H9 (cell line): Measurements from ENCODE around the gene CTBS. TPM values are rescaled to one million over a fixed set of nuclear protein-coding genes. Genes with fewer than 3 reads are reported as not detected.

Experiments used
- DNase-seq: peaks from one replicate; pipeline ENCODE4 v3.0.0-alpha.2; 2017
- H2AFZ ChIP-seq: one replicate; pipeline ENCODE4 v1.6.1; 2013; ENCODE audit warnings: mild to moderate bottlenecking, low read length, control low read depth, moderate library complexity
- H2AK5ac ChIP-seq: 2 replicates; pipeline ENCODE4 v1.6.1; 2013; ENCODE audit warnings: low read length, control low read depth, mixed read lengths; ENCODE audit not compliant: insufficient read length
- H2BK120ac ChIP-seq: one replicate; pipeline ENCODE4 v1.6.1; 2013; ENCODE audit warnings: low read depth, mild to moderate bottlenecking, low read length, control low read depth, inconsistent platforms; ENCODE audit not compliant: poor library complexity, severe bottlenecking
- H2BK12ac ChIP-seq: 2 replicates; pipeline ENCODE4 v1.6.1; 2013; ENCODE audit warnings: low read length, control low read depth, mixed read lengths, low read depth; ENCODE audit not compliant: insufficient read length
- H2BK15ac ChIP-seq: 2 replicates; pipeline ENCODE4 v1.6.1; 2013; ENCODE audit warnings: low read depth, low read length, control low read depth
- H2BK20ac ChIP-seq: one replicate; pipeline ENCODE4 v1.6.1; 2013; ENCODE audit warnings: low read depth, mild to moderate bottlenecking, low read length, control low read depth, inconsistent platforms; ENCODE audit not compliant: poor library complexity, severe bottlenecking
- H2BK5ac ChIP-seq: 2 replicates; pipeline ENCODE4 v1.6.1; 2013; ENCODE audit warnings: low read length, control low read depth, mixed read lengths; ENCODE audit not compliant: insufficient read length
- H3K14ac ChIP-seq: 2 replicates; pipeline ENCODE4 v1.6.1; 2013; ENCODE audit warnings: low read length, control low read depth; ENCODE audit not compliant: insufficient read depth
- H3K18ac ChIP-seq: 2 replicates; pipeline ENCODE4 v1.6.1; 2013; ENCODE audit warnings: low read depth, mild to moderate bottlenecking, mixed read lengths, low read length, control low read depth; ENCODE audit not compliant: insufficient read length
- H3K23ac ChIP-seq: 2 replicates; pipeline ENCODE4 v1.6.1; 2013; ENCODE audit warnings: low read length, control low read depth, mixed read lengths, low read depth; ENCODE audit not compliant: insufficient read length
- H3K23me2 ChIP-seq: 2 replicates; pipeline ENCODE4 v1.6.1; 2013; ENCODE audit warnings: low read depth, mild to moderate bottlenecking, mixed read lengths, low read length, control low read depth; ENCODE audit not compliant: insufficient read length, poor library complexity, severe bottlenecking
- H3K27ac ChIP-seq: 2 replicates; pipeline ENCODE4 v1.5.1; 2013; ENCODE audit warnings: low read length, control low read depth, mixed read lengths, low read depth; ENCODE audit not compliant: insufficient read length
- H3K27me3 ChIP-seq: 2 replicates; pipeline ENCODE4 v1.6.1; 2013; ENCODE audit warnings: low read length, control low read depth, inconsistent platforms; ENCODE audit not compliant: insufficient read depth
- H3K4ac ChIP-seq: 2 replicates; pipeline ENCODE4 v1.6.1; 2013; ENCODE audit warnings: low read depth, mild to moderate bottlenecking, control low read depth, inconsistent platforms, low read length, moderate library complexity
- H3K4me1 ChIP-seq: 2 replicates; pipeline ENCODE4 v1.6.1; 2013; ENCODE audit warnings: low read length, control low read depth, inconsistent platforms; ENCODE audit not compliant: insufficient read depth
- H3K4me2 ChIP-seq: 2 replicates; pipeline ENCODE4 v1.6.1; 2013; ENCODE audit warnings: low read length, control low read depth, mixed read lengths; ENCODE audit not compliant: insufficient read length, insufficient read depth
- H3K56ac ChIP-seq: 2 replicates; pipeline ENCODE4 v1.6.1; 2013; ENCODE audit warnings: low read depth, mild to moderate bottlenecking, mixed read lengths, low read length, control low read depth; ENCODE audit not compliant: insufficient read length
- H3K79me1 ChIP-seq: 2 replicates; pipeline ENCODE4 v1.6.1; 2013; ENCODE audit warnings: low read depth, mild to moderate bottlenecking, moderate library complexity, low read length, control low read depth, inconsistent platforms; ENCODE audit not compliant: insufficient read depth, poor library complexity, severe bottlenecking
- H3K79me2 ChIP-seq: 2 replicates; pipeline ENCODE4 v1.6.1; 2013; ENCODE audit warnings: low read length, control low read depth, inconsistent platforms; ENCODE audit not compliant: insufficient read depth
- H3K9ac ChIP-seq: 2 replicates; pipeline ENCODE4 v1.6.1; 2013; ENCODE audit warnings: low read length, control low read depth, mixed read lengths; ENCODE audit not compliant: insufficient read length; ENCODE audit errors: extremely low read depth
- H3K9me3 ChIP-seq: one replicate; pipeline ENCODE4 v1.6.1; 2013; ENCODE audit warnings: low read depth, low read length, inconsistent platforms; ENCODE audit not compliant: control insufficient read depth
- H3T11ph ChIP-seq: one replicate; pipeline ENCODE4 v1.6.1; 2013; ENCODE audit warnings: mild to moderate bottlenecking, low read length, control low read depth, inconsistent platforms
- H4K20me1 ChIP-seq: one replicate; pipeline ENCODE4 v1.6.1; 2013; ENCODE audit not compliant: control insufficient read depth, insufficient read length, insufficient read depth
- H4K5ac ChIP-seq: 2 replicates; pipeline ENCODE4 v1.6.1; 2013; ENCODE audit warnings: low read depth, mild to moderate bottlenecking, mixed read lengths, low read length, control low read depth; ENCODE audit not compliant: insufficient read length
- H4K8ac ChIP-seq: replicated peaks from 2 replicates; pipeline ENCODE4 v1.6.1; 2013; ENCODE audit warnings: low read length, control low read depth, mixed read lengths, low read depth; ENCODE audit not compliant: insufficient read length
- H4K91ac ChIP-seq: 2 replicates; pipeline ENCODE4 v1.6.1; 2013; ENCODE audit warnings: low read depth, mild to moderate bottlenecking, moderate library complexity, mixed read lengths, low read length, control low read depth; ENCODE audit not compliant: insufficient read length
- H3K27ac Mint-ChIP-seq, 3 experiments: 2 replicates in 2 of 3; 3 replicates in 1 of 3; pipeline ENCODE4 v1.8.0; 2020 to 2021; ENCODE audit warnings: mixed read lengths in 3 of 3, mild to moderate bottlenecking in 1 of 3, moderate library complexity in 1 of 3
- H3K27me3 Mint-ChIP-seq: 2 replicates; pipeline ENCODE4 v1.8.0; 2021; ENCODE audit warnings: low read depth, mild to moderate bottlenecking, moderate library complexity, mixed read lengths
- H3K36me3 Mint-ChIP-seq, 3 experiments: 2 replicates in 2 of 3; 3 replicates in 1 of 3; pipeline ENCODE4 v1.8.0; 2020 to 2021; ENCODE audit warnings: low read depth in 3 of 3, mixed read lengths in 3 of 3; ENCODE audit not compliant: insufficient read depth in 1 of 3
- H3K4me1 Mint-ChIP-seq, 2 experiments: 2 replicates each; pipeline ENCODE4 v1.8.0; 2020; ENCODE audit warnings: mixed read lengths in 2 of 2
- H3K4me3 Mint-ChIP-seq, 2 experiments: 2 replicates in 1 of 2; 3 replicates in 1 of 2; pipeline ENCODE4 v1.8.0; 2020 to 2021; ENCODE audit warnings: mild to moderate bottlenecking in 2 of 2, mixed read lengths in 2 of 2, moderate library complexity in 1 of 2
- H3K9me3 Mint-ChIP-seq, 2 experiments: 2 replicates in 1 of 2; 3 replicates in 1 of 2; pipeline ENCODE4 v1.8.0; 2020; ENCODE audit warnings: mild to moderate bottlenecking in 2 of 2, mixed read lengths in 2 of 2, moderate library complexity in 1 of 2
- CTCF ChIP-seq: fragments of 200-600 bp; sonication (generic); conservative IDR thresholded peaks from 3 replicates; pipeline ENCODE4 v1.8.0; 2021; ENCODE audit warnings: antibody characterized with exemption, mild to moderate bottlenecking
- WGBS: extraction: QIAGEN DNeasy Blood & Tissue Kit; methylation state at CpG from one replicate; pipeline ENCODE4 v1.1.7; 2013; ENCODE audit warnings: missing lambda C conversion rate, low lambda C conversion rate, mixed read lengths; ENCODE audit not compliant: insufficient read length; ENCODE audit errors: extremely low coverage; 5-methylcytosine and 5-hydroxymethylcytosine counted together
- total RNA-seq: library from RNA; stranded (reverse); gene quantifications from 2 replicates; pipeline ENCODE4 v1.2.1, GENCODE V29; 2021

Gene CTBS
- total RNA-seq, 1 experiment from 2014 or later = 2.8 TPM

GRCh38 chr1:84611796-84612195 lies 37.6 kb upstream of the CTBS start:
- Histone ChIP-seq H3T11ph (no peak overlapping the region), H2AFZ (no peak overlapping the region), H2BK20ac (no peak overlapping the region), H3K79me2 (no peaks in the 10 kb centered on the region), H3K9ac (no peak overlapping the region), H3K27me3 (no peaks in the 10 kb centered on the region), H2BK15ac (no peak overlapping the region), H2BK120ac (no peak overlapping the region), H3K4me1 (no peaks in the 10 kb centered on the region), H3K14ac (no peak overlapping the region), H4K20me1 (no peaks in the 10 kb centered on the region), H3K27ac (no peak overlapping the region), H4K91ac (no peak overlapping the region), H3K23ac (no peak overlapping the region), H2BK5ac (no peak overlapping the region), H2BK12ac (no peak overlapping the region), H2AK5ac (no peak overlapping the region), H3K79me1 (no peaks in the 10 kb centered on the region), H3K4me2 (no peak overlapping the region), H3K56ac (no peak overlapping the region), H3K9me3 (peaks cover 15% of the 10 kb centered on the region), H3K18ac (no peak overlapping the region), H4K8ac (no peak overlapping the region), H3K23me2 (no peaks in the 10 kb centered on the region), H4K5ac (no peak overlapping the region), H3K4ac (no peak overlapping the region)
- H3K4me1 Mint-ChIP-seq = peaks cover 8% of the 10 kb centered on the region in 2 experiments
- peaks cover 34 to 43% of the 10 kb centered on the region in 2 experiments for H3K9me3 Mint-ChIP-seq
- WGBS = no CpG with 5 or more reads among the region's 3 CpGs
- no peak for TF ChIP-seq CTCF
- peaks cover 2% of the 10 kb centered on the region for H3K27me3 Mint-ChIP-seq
- peaks cover 19 to 32% (median 22%) of the 10 kb centered on the region in 3 experiments for H3K36me3 Mint-ChIP-seq
- no peak for DNase-seq
- peak overlapping the region in 2 of 3 experiments; percentile 14 to 88; a peak in 5 of 7 replicates for H3K27ac Mint-ChIP-seq
- H3K4me3 Mint-ChIP-seq = no peak overlapping the region
